Astrocyte (in vitro differentiated cells and primary cell): ENCODE results near the gene SMIM31.

Source experiments
- CTCF ChIP-seq: IDR thresholded peaks from 2 replicates; pipeline ENCODE4 v1.5.1; 2011; ENCODE audit warnings: low read depth, mild to moderate bottlenecking, inconsistent platforms, low read length, moderate library complexity; ENCODE audit not compliant: insufficient read depth
- EZH2 ChIP-seq: IDR thresholded peaks from 2 replicates; pipeline ENCODE4 v1.6.1; 2012; ENCODE audit warnings: mild to moderate bottlenecking, low read length, inconsistent platforms; ENCODE audit not compliant: insufficient read depth

- no peak for TF ChIP-seq EZH2
- no peak for TF ChIP-seq CTCF
Observed at GRCh38 chr4:164770010-164770724, 16.2 kb downstream of the SMIM31 start.
